Esophagus muscularis mucosa (tissue), 4 donors: ENCODE measurements around the gene ATP2B1. TPM values are rescaled to one million over a fixed set of nuclear protein-coding genes. Genes with fewer than 3 reads are reported as not detected.

Experiments used
- DNase-seq: peaks from one replicate; pipeline ENCODE4 v3.0.0-alpha.2; 2017; ENCODE audit errors: extremely low spot score
- H3K27ac ChIP-seq, 4 donors: fragments of 200-600 bp; sonication (generic); replicated peaks in 1 of 4; 1 replicate in 3 of 4; 2 replicates in 1 of 4; pipeline ENCODE4 v1.5.1; 2016 to 2019; ENCODE audit warnings: mild to moderate bottlenecking in 1 of 4
- H3K27me3 ChIP-seq, 4 donors: fragments of 200-600 bp; sonication (generic); one replicate each; pipeline versions ENCODE4 v1.5.1 to v1.6.0; 2016 to 2019
- H3K36me3 ChIP-seq, 4 donors: fragments of 200-600 bp; sonication (generic); one replicate each; pipeline ENCODE4 v1.5.1; 2016 to 2019
- H3K4me1 ChIP-seq, 4 donors: fragments of 200-600 bp; sonication (generic); one replicate each; pipeline ENCODE4 v1.5.1; 2016 to 2019
- H3K4me3 ChIP-seq, 4 donors: fragments of 200-600 bp; sonication (generic); 1 replicate in 2 of 4; 2 replicates in 2 of 4; pipeline ENCODE4 v1.5.1; 2016 to 2019; ENCODE audit warnings: mild to moderate bottlenecking in 4 of 4, moderate library complexity in 1 of 4
- H3K9me3 ChIP-seq, 4 donors: fragments of 200-600 bp; sonication (generic); 1 replicate in 3 of 4; 2 replicates in 1 of 4; pipeline ENCODE4 v1.5.1; 2016 to 2019
- EP300 ChIP-seq: sonication (generic); formaldehyde crosslinking; IDR thresholded peaks from one replicate; pipeline ENCODE4 v1.6.1; 2017; ENCODE audit warnings: antibody characterized with exemption
- POLR2A ChIP-seq: fragments of 450-650 bp; IDR thresholded peaks from one replicate; pipeline ENCODE4 v1.6.1; 2017; ENCODE audit warnings: antibody characterized with exemption, moderate library complexity, mild to moderate bottlenecking, low read depth
- POLR2AphosphoS5 ChIP-seq, 2 donors: sonication (generic); formaldehyde crosslinking; IDR thresholded peaks; one replicate each; pipeline ENCODE4 v1.6.1; 2017; ENCODE audit warnings: antibody characterized with exemption in 2 of 2
- WGBS: methylation state at CpG from one replicate; pipeline ENCODE4 v1.1.5; 2018; 5-methylcytosine and 5-hydroxymethylcytosine counted together
- intact Hi-C: fragments of 100-400 bp; cut with DNase I; formaldehyde crosslinking; loops from one replicate; pipeline ENCODE4 v1.15.1; 2023
- total RNA-seq, 4 donors: library from RNA; depleted of rRNA; stranded (reverse); fragments of >200 nt; gene quantifications; one replicate each; pipeline versions ENCODE4 v1.1.0 to v1.2.1, GENCODE V29; 2016
- TF ChIP-seq, protein P1 (sequence below), 3 experiments: fragments of 200-600 bp in 2 of 3; fragments of 450-650 bp in 1 of 3; sonication (generic) in 2 of 3; IDR thresholded peaks; one replicate each; pipeline ENCODE4 v1.5.1; 2017 to 2019; ENCODE audit warnings: antibody characterized with exemption in 3 of 3, mild to moderate bottlenecking in 2 of 3, moderate library complexity in 1 of 3

The ATP2B1 gene
- total RNA-seq, 4 donors from 2014 or later: 16.0 to 36.9 (median 20.7) TPM

DNA sequence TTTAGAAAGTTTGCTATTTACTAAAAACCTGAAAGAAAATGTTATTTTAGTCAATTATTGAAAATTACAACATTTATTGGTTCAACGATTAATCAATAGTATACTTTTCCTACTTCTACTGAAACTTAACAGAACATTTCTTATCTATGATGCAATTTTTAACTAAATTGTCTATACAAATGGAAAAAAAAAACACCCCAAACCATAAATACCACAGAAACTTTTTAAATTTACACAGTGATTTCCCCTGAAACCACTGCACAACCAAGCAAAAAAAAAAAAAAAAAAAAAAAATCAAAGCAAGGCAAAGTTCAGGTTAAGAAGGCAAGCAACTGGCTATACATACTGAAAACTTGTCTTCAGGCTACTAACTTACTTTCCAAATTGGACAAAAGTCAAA is 110.9 kb downstream of the ATP2B1 start:
- Histone ChIP-seq H3K36me3 (peaks cover 7 to 42% (median 14%) of the 10 kb centered on the region in 4 donors), H3K27ac (no peak overlapping the region), H3K4me1 (no peaks in the 10 kb centered on the region), H3K27me3 (no peaks in the 10 kb centered on the region), H3K4me3 (no peak overlapping the region), H3K9me3 (no peaks in the 10 kb centered on the region)
- intact Hi-C loops: no loop called here
- TF ChIP-seq POLR2AphosphoS5 (IDR thresholded peaks at IDR 0.05) (no peak), POLR2A (no peak), EP300 (no peak)
- TF ChIP-seq, protein P1, sequence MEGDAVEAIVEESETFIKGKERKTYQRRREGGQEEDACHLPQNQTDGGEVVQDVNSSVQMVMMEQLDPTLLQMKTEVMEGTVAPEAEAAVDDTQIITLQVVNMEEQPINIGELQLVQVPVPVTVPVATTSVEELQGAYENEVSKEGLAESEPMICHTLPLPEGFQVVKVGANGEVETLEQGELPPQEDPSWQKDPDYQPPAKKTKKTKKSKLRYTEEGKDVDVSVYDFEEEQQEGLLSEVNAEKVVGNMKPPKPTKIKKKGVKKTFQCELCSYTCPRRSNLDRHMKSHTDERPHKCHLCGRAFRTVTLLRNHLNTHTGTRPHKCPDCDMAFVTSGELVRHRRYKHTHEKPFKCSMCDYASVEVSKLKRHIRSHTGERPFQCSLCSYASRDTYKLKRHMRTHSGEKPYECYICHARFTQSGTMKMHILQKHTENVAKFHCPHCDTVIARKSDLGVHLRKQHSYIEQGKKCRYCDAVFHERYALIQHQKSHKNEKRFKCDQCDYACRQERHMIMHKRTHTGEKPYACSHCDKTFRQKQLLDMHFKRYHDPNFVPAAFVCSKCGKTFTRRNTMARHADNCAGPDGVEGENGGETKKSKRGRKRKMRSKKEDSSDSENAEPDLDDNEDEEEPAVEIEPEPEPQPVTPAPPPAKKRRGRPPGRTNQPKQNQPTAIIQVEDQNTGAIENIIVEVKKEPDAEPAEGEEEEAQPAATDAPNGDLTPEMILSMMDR (IDR thresholded peaks at IDR 0.05): no peak
- no peak for DNase-seq
- WGBS: 91% methylated on average over 1 of the region's 1 CpG

DNA sequence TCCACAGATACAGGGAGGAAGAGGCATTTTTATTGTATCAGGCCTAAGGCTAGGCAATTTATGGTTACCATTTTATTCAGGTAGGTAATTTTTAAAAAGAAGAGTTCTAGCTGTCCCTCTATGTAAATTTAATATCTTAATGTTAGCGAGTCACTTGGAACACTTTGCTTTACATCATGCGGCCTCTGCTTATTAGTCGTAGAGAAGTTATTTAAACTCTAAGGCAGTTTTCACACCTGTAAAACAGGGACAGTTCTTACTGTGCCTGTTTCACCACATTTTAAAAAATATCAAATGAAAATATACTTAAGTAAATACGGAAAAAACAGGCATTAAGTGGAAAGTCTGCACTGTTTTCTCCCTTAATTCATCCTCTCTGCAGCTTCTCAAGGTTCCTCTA is 111.4 kb downstream of the ATP2B1 start:
- TF ChIP-seq POLR2AphosphoS5 (IDR thresholded peaks at IDR 0.05) (no peak), EP300 (no peak), POLR2A (no peak)
- TF ChIP-seq, protein P1 (IDR thresholded peaks at IDR 0.05): no peak
- Histone ChIP-seq H3K4me1 (no peaks in the 10 kb centered on the region), H3K9me3 (no peaks in the 10 kb centered on the region), H3K36me3 (peaks cover 5 to 40% (median 14%) of the 10 kb centered on the region in 4 donors), H3K27me3 (no peaks in the 10 kb centered on the region), H3K4me3 (no peak overlapping the region), H3K27ac (no peak overlapping the region)
- DNase-seq: no peak
- 71% methylated on average over 4 of the region's 4 CpGs for WGBS
- intact Hi-C loops: no loop called here

GRCh38 chr12:89593873-89594272 is 114.8 kb downstream of the ATP2B1 start:
- H3K4me1 ChIP-seq: no peaks in the 10 kb centered on the region
- 78% methylated on average over 5 of the region's 5 CpGs for WGBS
- no peaks in the 10 kb centered on the region for H3K27me3 ChIP-seq
- no peaks in the 10 kb centered on the region for H3K9me3 ChIP-seq
- H3K36me3 ChIP-seq: peaks cover 10 to 26% (median 20%) of the 10 kb centered on the region in 4 donors
- no peak for TF ChIP-seq POLR2A
- no peak for TF ChIP-seq POLR2AphosphoS5 (IDR thresholded peaks at IDR 0.05)
- no peak for TF ChIP-seq EP300
- TF ChIP-seq, protein P1 (IDR thresholded peaks at IDR 0.05): no peak
- H3K4me3 ChIP-seq: no peak overlapping the region
- intact Hi-C loops: no loop called here
- H3K27ac ChIP-seq: no peak overlapping the region
- no peak for DNase-seq

DNA sequence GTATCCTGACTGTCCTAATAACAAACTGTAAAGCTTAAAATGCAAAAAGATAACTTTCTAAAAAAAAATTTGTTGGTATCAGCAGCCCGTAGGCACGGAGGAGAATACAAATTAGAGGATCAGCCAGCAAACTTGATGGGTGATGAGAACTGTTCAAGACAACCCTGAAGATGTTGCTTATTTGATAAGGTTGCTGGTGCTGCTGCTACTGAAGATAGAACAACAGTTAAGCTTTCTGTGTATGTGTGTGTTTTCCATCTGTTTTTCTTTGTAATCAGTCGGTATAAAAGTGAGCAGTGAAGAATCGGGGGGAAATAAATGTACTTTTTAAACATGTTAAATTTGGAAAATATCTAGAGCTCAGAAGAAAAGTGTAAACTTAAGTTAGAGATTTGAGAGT is 115.4 kb downstream of the ATP2B1 start:
- Histone ChIP-seq H3K9me3 (no peaks in the 10 kb centered on the region), H3K27ac (no peak overlapping the region), H3K36me3 (peaks cover 5 to 30% (median 13%) of the 10 kb centered on the region in 4 donors), H3K27me3 (no peaks in the 10 kb centered on the region), H3K4me1 (no peaks in the 10 kb centered on the region), H3K4me3 (no peak overlapping the region)
- no peak for DNase-seq
- WGBS: 70% methylated on average over 4 of the region's 4 CpGs
- intact Hi-C loops: no loop called here
- no peak for TF ChIP-seq POLR2AphosphoS5 (IDR thresholded peaks at IDR 0.05)
- TF ChIP-seq, protein P1 (IDR thresholded peaks at IDR 0.05): no peak
- TF ChIP-seq EP300: no peak
- TF ChIP-seq POLR2A: no peak

DNA sequence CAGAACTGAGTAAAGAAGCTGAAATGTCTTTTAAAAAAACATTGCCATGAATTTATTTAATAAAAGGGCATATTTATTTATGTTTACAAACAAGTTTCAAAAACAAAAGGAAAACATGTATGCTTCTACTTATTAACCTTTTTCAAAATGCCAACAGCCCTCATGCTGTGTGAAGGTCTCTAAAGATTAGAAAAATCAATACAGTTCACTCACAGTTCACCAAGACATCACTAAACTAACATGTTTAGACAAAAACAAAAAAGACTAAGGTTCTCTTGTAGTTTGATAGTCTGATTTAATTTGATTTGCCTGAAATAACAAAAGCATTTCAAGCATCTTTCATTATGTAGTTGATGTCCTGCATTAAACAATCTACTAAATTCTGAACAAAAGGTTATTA is 118.9 kb downstream of the ATP2B1 start:
- Histone ChIP-seq H3K27ac (no peak overlapping the region), H3K27me3 (no peaks in the 10 kb centered on the region), H3K9me3 (no peaks in the 10 kb centered on the region), H3K36me3 (peaks cover 5 to 25% (median 9%) of the 10 kb centered on the region in 4 donors), H3K4me1 (no peaks in the 10 kb centered on the region), H3K4me3 (no peak overlapping the region)
- intact Hi-C loops: no loop called here
- no peak for DNase-seq
- no peak for TF ChIP-seq EP300
- TF ChIP-seq, protein P1 (IDR thresholded peaks at IDR 0.05): no peak
- no peak for TF ChIP-seq POLR2A
- TF ChIP-seq POLR2AphosphoS5 (IDR thresholded peaks at IDR 0.05): no peak
